ENCODE measurements around the gene HS3ST5.
"Not testable (repeated sequence)": the region's sequence is repeated elsewhere in the genome, so short reads cannot be mapped to it uniquely, and the experiment has no call there.

The HS3ST5 gene

GRCh38 chr6:114220241-114220640 lies 122.6 kb downstream of the HS3ST5 start:
- no peak for TF ChIP-seq CTCF (IDR thresholded peaks at IDR 0.05; ENCODE audit: extremely low read depth, missing control alignments)
- no peak for DNase-seq (ENCODE audit: low spot score)

GRCh38 chr6:114218437-114219340 lies 124.1 kb downstream of the HS3ST5 start:
- no peak for DNase-seq (ENCODE audit: low spot score)
- no peak for TF ChIP-seq CTCF (IDR thresholded peaks at IDR 0.05; ENCODE audit: extremely low read depth, missing control alignments)

GRCh38 chr6:114217996-114218395 lies 124.8 kb downstream of the HS3ST5 start:
- not testable (repeated sequence) for DNase-seq (ENCODE audit: low spot score)

- no peak for DNase-seq (ENCODE audit: low spot score)
- TF ChIP-seq CTCF (IDR thresholded peaks at IDR 0.05; ENCODE audit: extremely low read depth, missing control alignments) = no peak
Measured at GRCh38 chr6:114216789-114217467, 125.9 kb downstream of the HS3ST5 start.

GRCh38 chr6:114210467-114210866 lies 132.4 kb downstream of the HS3ST5 start:
- DNase-seq (ENCODE audit: low spot score) = no peak
- TF ChIP-seq CTCF (IDR thresholded peaks at IDR 0.05; ENCODE audit: extremely low read depth, missing control alignments) = no peak

GRCh38 chr6:114203460-114203859 lies 139.4 kb downstream of the HS3ST5 start:
- TF ChIP-seq CTCF (IDR thresholded peaks at IDR 0.05; ENCODE audit: extremely low read depth, missing control alignments) = no peak
- no peak for DNase-seq (ENCODE audit: low spot score)

GRCh38 chr6:114202389-114202788 lies 140.4 kb downstream of the HS3ST5 start:
- TF ChIP-seq CTCF (IDR thresholded peaks at IDR 0.05; ENCODE audit: extremely low read depth, missing control alignments) = no peak
- no peak for DNase-seq (ENCODE audit: low spot score)
